Ectodermal cell (in vitro differentiated cells): ENCODE results near the gene TBC1D20.

ENCODE experiments used
- H3K27ac ChIP-seq: 2 replicates; pipeline ENCODE4 v1.7.0; 2013; ENCODE audit warnings: mild to moderate bottlenecking, low read depth, low read length; ENCODE audit not compliant: insufficient read depth, poor library complexity, severe bottlenecking
- H3K27me3 ChIP-seq: 2 replicates; pipeline ENCODE4 v1.7.0; 2013; ENCODE audit warnings: mild to moderate bottlenecking, low read length; ENCODE audit not compliant: insufficient read depth, control insufficient read depth, poor library complexity, severe bottlenecking
- H3K36me3 ChIP-seq: one replicate; pipeline ENCODE4 v1.7.0; 2013; ENCODE audit warnings: low read length; ENCODE audit not compliant: control insufficient read depth, insufficient read depth
- H3K4me1 ChIP-seq: one replicate; pipeline ENCODE4 v1.7.0; 2013; ENCODE audit warnings: low read length; ENCODE audit not compliant: control insufficient read depth, insufficient read depth
- H3K4me3 ChIP-seq: 2 replicates; pipeline ENCODE4 v1.7.0; 2013; ENCODE audit warnings: low read depth, low read length, control low read depth; ENCODE audit not compliant: insufficient read depth
- H3K9me3 ChIP-seq: 2 replicates; pipeline ENCODE4 v1.7.0; 2013; ENCODE audit warnings: mild to moderate bottlenecking, low read length, moderate library complexity; ENCODE audit not compliant: control insufficient read depth
- WGBS, 2 experiments: methylation state at CpG; one replicate each; pipeline ENCODE4 v1.1.7; 2013; ENCODE audit warnings: missing lambda C conversion rate in 2 of 2; 5-methylcytosine and 5-hydroxymethylcytosine counted together

The TBC1D20 gene

DNA sequence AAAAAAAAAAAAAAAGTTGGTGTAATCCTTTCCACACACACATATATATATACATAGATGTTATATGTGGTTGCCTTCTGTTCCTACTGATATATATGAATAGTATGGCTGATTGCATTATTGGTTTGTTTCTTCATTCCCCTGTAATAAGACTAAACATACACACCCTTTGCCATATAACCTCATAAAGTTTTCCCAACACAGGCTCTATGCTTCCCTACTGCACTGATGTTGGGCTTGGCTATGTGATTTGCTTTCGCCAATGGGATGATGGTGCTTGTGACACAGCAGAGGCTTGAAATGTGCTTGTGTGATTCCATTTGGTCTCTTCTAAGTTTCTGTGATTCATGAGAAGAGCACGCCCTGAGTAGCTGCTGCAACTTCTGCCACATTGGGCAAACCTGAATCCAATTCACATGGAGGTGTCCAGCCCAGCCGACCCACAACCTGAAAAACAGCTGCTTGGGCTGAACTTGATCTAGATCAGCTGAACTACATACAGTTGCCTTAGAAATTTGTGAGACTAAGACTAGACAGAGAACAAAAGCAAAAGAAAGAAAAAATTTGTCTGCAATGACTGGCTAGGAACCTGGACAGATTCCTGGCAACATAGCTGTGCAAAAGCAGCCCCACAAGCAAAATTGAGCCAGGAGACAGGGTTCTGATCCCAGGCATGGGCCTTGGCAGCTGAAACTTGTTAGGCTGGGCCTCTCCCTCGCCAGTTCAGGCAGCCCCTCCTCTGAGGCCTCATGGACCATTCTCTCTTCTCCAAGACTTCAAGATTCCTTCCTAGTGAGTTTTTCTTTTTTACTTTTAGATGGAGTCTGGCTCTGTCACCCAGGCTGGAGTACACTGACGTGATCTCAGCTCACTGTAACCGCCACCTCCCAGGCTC is 13.4 kb upstream of the TBC1D20 start:
- H3K36me3 ChIP-seq = peaks cover 11% of the 10 kb centered on the region
- no peaks in the 10 kb centered on the region for H3K4me1 ChIP-seq
- no peaks in the 10 kb centered on the region for H3K9me3 ChIP-seq
- WGBS, 2 experiments = 94 to 96% methylated on average over 6 of the region's 6 CpGs
- no peak overlapping the region for H3K4me3 ChIP-seq
- no peak overlapping the region for H3K27ac ChIP-seq
- no peaks in the 10 kb centered on the region for H3K27me3 ChIP-seq

DNA sequence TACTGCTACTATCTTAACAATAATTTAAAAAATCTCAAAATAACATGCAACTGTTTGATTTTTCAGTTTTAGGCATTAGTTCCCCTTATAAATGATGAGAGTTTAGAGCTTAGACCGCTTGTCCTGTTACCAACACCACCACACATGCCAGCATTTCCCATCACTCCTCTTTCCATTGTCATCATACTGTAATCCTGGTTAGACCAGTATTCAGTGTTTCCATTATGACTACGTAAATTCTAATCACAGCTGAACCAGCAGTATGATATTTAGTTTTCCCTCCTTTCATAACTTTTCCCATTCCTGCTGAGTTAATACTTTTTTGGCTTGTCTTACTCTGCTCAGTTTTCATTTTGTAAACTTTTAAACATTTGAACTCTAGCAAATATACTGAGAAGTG is 12.2 kb upstream of the TBC1D20 start:
- Histone ChIP-seq H3K27ac (no peak overlapping the region), H3K9me3 (no peaks in the 10 kb centered on the region), H3K27me3 (no peaks in the 10 kb centered on the region), H3K4me1 (no peaks in the 10 kb centered on the region), H3K4me3 (no peak overlapping the region), H3K36me3 (peaks cover 11% of the 10 kb centered on the region)
- WGBS, 2 experiments = 95% methylated on average over 2 of the region's 2 CpGs

DNA sequence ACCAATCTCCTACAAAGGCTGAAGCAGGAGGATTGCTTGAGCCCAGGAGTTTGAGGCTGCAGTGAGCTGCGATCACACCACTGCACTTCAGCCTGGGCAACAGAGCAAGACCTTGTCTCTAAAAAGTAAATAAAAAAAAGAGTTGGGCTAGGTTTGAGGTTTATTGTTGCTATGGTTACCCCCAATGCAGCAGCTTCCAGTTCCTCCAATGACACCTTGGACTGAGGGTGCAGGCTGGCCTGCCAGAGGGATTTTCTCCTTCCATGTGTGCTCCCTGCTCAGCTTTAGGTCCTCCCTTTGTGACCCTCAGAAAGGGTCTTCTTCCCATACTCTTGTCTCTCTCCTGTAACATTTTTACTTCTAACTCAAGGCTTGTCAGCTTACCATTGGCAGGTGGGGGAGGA is 10.6 kb upstream of the TBC1D20 start:
- no peaks in the 10 kb centered on the region for H3K9me3 ChIP-seq
- H3K27ac ChIP-seq = no peak overlapping the region
- H3K4me3 ChIP-seq = no peak overlapping the region
- 91 to 100% methylated on average over 1 of the region's 1 CpG for WGBS, 2 experiments
- no peaks in the 10 kb centered on the region for H3K4me1 ChIP-seq
- H3K36me3 ChIP-seq = peaks cover 4% of the 10 kb centered on the region
- no peaks in the 10 kb centered on the region for H3K27me3 ChIP-seq

DNA sequence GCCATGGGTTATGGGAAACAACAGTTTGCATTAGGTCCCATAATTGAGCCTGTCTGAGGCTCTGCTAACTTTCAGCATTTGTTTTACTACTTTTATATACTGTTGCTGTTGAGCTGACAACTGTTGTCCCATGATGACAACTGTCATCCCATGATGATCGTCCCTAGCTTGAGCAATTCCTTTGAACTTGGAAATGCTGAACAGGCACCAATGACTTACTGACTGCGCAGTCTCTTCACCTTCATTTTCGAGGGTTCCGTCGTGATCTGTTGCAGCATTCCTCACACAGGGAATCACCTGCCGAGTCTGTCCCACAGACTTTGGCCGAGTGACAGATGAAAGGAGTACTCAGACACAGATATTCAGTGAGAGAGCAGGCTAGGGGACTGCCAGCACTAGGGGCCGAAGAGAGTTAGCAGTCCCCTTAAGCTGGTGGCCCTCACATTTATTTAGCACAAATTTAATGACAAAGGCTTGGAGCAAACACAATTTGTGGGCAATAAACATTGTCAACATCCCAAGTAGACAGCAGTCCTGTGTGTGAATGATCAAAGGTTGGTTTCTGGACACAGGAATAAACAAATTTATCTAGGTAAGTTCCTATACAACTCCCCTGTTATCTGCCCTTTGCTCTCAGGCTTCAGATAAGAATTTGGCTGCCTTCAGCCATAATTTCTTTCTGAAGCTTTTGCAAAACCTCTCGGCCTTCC is 10.0 kb upstream of the TBC1D20 start:
- no peaks in the 10 kb centered on the region for H3K27me3 ChIP-seq
- WGBS, 2 experiments = 93 to 94% methylated on average over 9 of the region's 9 CpGs
- H3K4me3 ChIP-seq = no peak overlapping the region
- H3K36me3 ChIP-seq = no peaks in the 10 kb centered on the region
- H3K9me3 ChIP-seq = no peaks in the 10 kb centered on the region
- H3K4me1 ChIP-seq = no peaks in the 10 kb centered on the region
- H3K27ac ChIP-seq = no peak overlapping the region

DNA sequence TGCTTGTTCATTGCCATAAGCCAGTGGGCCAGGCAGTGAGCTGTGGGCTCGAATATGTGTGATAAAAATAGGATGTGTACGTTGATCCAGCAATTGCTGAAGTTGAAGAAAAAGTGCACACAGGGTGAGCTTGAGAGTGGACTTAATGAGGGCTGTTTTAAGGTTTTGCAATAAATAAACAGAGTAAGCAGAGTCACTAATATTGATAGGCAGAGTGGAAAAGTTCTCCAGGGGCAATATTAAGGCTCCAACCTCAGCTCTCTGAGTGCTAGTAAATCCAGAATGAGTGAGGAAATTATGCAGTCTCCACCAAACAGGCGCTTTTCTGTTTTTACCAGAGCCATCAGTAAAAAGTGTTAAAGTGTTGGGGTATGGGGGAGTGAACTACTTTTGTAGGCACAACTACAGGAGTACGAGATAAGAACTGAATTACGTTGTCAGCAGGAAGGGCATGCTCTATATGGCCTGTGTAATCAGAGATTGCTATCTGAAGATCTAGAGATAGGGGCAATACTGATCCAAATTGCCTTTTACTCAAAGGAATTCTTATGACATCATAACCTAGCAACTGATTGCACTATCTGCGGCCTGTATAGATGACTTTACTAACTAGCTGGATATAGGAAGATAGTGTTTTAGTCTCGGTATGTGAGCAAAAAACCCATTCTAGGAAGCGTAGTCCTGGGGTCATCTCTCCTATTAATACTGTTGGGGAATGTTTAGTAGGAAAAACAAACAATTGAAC is 7.6 kb upstream of the TBC1D20 start:
- H3K36me3 ChIP-seq = no peaks in the 10 kb centered on the region
- H3K9me3 ChIP-seq = peaks cover 2% of the 10 kb centered on the region
- no peaks in the 10 kb centered on the region for H3K4me1 ChIP-seq
- H3K27ac ChIP-seq = no peak overlapping the region
- 91% methylated on average over 8 of the region's 8 CpGs for WGBS, 2 experiments
- H3K4me3 ChIP-seq = no peak overlapping the region
- H3K27me3 ChIP-seq = no peaks in the 10 kb centered on the region

DNA sequence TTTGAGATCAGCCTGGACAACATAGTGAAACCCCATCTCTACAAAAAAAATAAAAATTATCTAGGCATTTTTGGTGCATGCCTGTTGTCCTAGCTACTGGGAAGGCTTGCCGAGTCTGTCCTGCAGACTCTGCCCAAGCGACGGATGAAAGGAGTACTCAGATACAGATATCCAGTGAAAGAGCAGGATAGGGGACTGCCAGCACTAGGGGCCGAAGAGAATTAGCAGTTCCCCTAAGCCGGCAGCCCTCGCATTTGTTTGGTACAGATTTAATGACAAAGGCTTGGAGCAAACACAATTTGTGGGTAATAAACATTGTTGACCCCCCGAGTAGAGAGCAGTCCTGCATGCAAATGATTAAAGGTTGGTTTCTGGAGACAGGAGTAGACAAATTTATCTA is 5.4 kb upstream of the TBC1D20 start:
- peaks cover 2% of the 10 kb centered on the region for H3K27me3 ChIP-seq
- peaks cover 2% of the 10 kb centered on the region for H3K9me3 ChIP-seq
- H3K27ac ChIP-seq = no peak overlapping the region
- no peaks in the 10 kb centered on the region for H3K36me3 ChIP-seq
- no peak overlapping the region for H3K4me3 ChIP-seq
- WGBS, 2 experiments = 87% methylated on average over 7 of the region's 7 CpGs
- H3K4me1 ChIP-seq = no peaks in the 10 kb centered on the region

DNA sequence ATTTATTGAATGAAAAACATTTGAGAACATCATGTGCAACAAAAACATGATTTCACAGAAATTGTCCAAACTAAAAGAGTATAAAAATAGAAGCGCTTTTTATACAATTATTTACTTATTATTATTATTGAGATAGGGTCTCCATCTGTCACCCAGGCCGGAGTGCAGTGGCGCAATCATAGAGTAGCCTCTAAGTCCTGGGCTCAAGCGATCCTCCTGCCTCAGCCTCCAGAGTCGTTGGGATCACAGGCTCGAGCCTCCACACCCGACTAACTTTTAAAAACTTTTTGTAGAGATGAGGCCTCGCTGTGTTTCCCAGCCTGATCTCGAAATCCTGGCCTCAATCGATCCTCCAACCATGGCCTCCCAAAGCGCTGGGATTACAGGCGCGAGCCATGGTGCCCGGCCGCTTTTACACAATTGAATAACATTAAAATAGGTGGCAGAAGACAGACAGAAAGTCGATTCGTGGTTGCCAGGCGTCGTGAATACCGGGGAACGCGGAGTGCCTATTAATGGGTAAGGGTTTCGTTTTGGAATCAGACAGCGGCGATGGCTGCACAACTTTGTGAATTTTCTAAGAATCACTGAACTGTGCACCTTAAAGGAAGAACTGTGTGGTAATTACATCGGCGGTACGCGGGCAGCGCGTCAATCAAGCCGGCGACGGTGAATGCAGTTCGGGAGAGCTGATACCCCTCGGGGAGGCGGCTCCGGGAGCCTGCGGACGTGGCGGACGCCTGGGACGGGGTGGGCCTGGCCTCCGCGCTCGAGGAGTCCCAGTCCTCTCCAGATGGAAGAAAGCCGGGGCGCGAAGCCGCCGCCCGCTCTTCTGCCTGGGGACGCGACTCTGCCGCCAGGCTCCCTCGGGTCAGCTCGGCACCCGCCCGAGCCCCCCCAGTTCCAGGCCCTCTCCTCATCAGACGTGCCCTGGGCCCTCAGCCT is 807 bp downstream of the TBC1D20 start:
- no peaks in the 10 kb centered on the region for H3K36me3 ChIP-seq
- H3K9me3 ChIP-seq = no peaks in the 10 kb centered on the region
- H3K4me1 ChIP-seq = no peaks in the 10 kb centered on the region
- peaks cover 4% of the 10 kb centered on the region for H3K27me3 ChIP-seq
- peak overlapping the region; percentile 85 for H3K4me3 ChIP-seq
- WGBS, 2 experiments = 15% methylated on average over 59 of the region's 60 CpGs
- no peak overlapping the region for H3K27ac ChIP-seq

DNA sequence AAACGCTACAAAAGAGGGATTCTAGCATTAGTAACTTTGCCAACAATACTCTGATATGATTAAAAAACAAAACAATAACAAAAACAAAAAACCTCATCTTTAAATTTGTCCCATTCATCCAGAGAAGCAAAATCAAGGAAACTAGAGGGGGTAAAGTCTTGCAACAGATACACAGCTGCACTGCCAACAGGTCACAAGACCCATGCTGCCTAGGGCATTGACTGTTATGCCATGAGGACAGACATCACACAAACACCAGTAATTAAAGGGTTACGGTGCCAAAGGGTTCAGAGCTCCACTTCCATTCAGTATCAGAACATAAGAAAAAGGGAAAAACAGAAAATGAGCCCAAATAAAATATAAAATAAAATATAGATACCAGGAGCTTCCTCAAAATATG is 1.6 kb downstream of the TBC1D20 start:
- H3K27me3 ChIP-seq = peaks cover 4% of the 10 kb centered on the region
- no peaks in the 10 kb centered on the region for H3K4me1 ChIP-seq
- 76 to 100% methylated on average over 1 to 2 of the region's 2 CpGs for WGBS, 2 experiments
- H3K9me3 ChIP-seq = no peaks in the 10 kb centered on the region
- H3K27ac ChIP-seq = no peak overlapping the region
- H3K4me3 ChIP-seq = no peak overlapping the region
- no peaks in the 10 kb centered on the region for H3K36me3 ChIP-seq

DNA sequence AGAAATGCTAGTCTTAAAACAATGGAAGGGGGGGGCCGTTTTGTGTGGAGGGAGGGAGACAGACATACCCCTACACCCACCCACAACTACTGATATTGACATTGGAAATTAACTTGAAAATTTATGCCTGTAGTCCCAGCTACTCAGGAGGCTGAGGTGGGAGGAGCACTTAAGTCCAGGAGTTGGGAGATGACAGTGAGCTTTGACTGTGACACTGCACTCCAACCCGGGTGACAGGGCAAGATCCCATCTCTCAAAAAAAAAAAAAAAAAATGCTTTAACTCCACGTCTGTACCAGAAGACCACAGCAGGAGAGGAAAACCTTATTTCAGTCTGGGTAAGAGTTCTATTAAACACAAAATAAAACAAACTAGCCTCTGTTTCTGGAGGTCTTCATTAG is 2.2 kb downstream of the TBC1D20 start:
- 67 to 73% methylated on average over 2 of the region's 3 CpGs for WGBS, 2 experiments
- no peaks in the 10 kb centered on the region for H3K36me3 ChIP-seq
- H3K27ac ChIP-seq = no peak overlapping the region
- no peak overlapping the region for H3K4me3 ChIP-seq
- H3K4me1 ChIP-seq = no peaks in the 10 kb centered on the region
- no peaks in the 10 kb centered on the region for H3K9me3 ChIP-seq
- peaks cover 4% of the 10 kb centered on the region for H3K27me3 ChIP-seq
